ENCODE measurements around the gene PCBD2. TPM values are rescaled to one million over a fixed set of nuclear protein-coding genes. Genes with fewer than 3 reads are reported as not detected.

PCBD2 gene
- total RNA-seq, 1 experiment from 2014 or later = 17.6 TPM

DNA sequence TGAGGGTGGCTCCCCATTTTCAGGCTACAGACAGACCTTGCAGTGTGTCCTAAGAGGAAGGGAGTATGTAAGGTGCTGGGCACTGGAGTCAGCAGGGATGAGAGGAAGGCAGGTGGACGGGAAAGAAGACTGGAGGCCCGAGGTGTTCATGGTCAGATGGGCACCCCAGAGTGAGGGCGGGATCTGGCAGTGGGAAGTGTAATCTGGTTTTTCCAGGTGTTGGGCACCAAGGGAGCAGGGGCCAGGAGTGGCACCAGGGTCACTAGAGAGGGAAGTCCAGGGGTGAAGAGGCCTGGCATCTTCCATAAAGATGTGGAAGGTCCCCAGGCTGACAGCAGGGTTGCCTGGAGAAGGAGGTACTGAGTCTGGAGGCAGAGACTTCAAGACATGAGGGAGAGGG, 99.4 kb downstream of the PCBD2 start:
- POLR2A ChIA-PET (ENCODE audit: unreplicated experiment) = no interaction called here
- CTCF ChIA-PET = no interaction called here
- H3K79me2 ChIP-seq (ENCODE audit: low read depth) = no peaks in the 10 kb centered on the region
- no peaks in the 10 kb centered on the region for H3K9me2 ChIP-seq (ENCODE audit: insufficient read depth)
- intact Hi-C loops (cut with micrococcal nuclease; ENCODE audit: unreplicated experiment) = no loop called here
- no peaks in the 10 kb centered on the region; the same call in 1 of the 2 replicates for H3K9me3 ChIP-seq (ENCODE audit: insufficient read depth, low read depth)
- no peak for DNase-seq
- H3K4me1 ChIP-seq (replicated peaks; ENCODE audit: insufficient read depth) = no peaks in the 10 kb centered on the region
- no peak overlapping the region for H2AFZ ChIP-seq
- H3K4me2 ChIP-seq = no peak overlapping the region
- H3K36me3 ChIP-seq (ENCODE audit: low read depth) = no peaks in the 10 kb centered on the region
- no peak overlapping the region for H3K4me3 ChIP-seq
- no peak overlapping the region for H3K27ac ChIP-seq
- no peaks in the 10 kb centered on the region for H3F3A ChIP-seq (ENCODE audit: insufficient read depth, low read depth)
- BruUV-seq (replicated peaks) = no TSS peak
- no peak for TF ChIP-seq EZH2 (IDR thresholded peaks at IDR 0.05; ENCODE audit: low read depth)
- TF ChIP-seq, protein P1, sequence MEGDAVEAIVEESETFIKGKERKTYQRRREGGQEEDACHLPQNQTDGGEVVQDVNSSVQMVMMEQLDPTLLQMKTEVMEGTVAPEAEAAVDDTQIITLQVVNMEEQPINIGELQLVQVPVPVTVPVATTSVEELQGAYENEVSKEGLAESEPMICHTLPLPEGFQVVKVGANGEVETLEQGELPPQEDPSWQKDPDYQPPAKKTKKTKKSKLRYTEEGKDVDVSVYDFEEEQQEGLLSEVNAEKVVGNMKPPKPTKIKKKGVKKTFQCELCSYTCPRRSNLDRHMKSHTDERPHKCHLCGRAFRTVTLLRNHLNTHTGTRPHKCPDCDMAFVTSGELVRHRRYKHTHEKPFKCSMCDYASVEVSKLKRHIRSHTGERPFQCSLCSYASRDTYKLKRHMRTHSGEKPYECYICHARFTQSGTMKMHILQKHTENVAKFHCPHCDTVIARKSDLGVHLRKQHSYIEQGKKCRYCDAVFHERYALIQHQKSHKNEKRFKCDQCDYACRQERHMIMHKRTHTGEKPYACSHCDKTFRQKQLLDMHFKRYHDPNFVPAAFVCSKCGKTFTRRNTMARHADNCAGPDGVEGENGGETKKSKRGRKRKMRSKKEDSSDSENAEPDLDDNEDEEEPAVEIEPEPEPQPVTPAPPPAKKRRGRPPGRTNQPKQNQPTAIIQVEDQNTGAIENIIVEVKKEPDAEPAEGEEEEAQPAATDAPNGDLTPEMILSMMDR (conservative IDR thresholded peaks at IDR 0.05) = no peak
- H4K20me1 ChIP-seq (ENCODE audit: insufficient read depth) = no peaks in the 10 kb centered on the region
- H3K27me3 ChIP-seq (ENCODE audit: insufficient read depth, low read depth) = no peaks in the 10 kb centered on the region

DNA sequence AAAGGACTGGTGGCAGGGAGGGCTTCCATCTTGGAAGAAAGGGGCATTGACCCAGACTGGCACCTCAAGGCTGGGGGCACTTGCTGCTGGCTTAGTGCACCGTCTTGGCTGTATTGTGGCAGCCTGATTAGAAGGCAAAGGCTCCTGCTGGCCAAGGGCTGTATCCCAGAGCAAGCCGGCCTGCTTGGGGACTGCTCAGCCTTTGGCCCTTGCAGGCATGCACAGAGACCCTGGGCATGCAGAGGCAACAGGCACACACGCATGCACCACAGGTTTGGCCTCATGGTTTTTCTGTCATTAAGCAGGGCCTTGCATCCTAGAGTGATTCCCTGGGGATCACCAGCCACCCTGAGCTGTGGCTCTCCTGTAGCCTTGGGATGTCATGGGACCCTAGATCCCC, 100.1 kb downstream of the PCBD2 start:
- Histone ChIP-seq H3K4me1 (replicated peaks; ENCODE audit: insufficient read depth) (no peaks in the 10 kb centered on the region), H3K27me3 (ENCODE audit: insufficient read depth, low read depth) (no peaks in the 10 kb centered on the region), H3K9me2 (ENCODE audit: insufficient read depth) (no peaks in the 10 kb centered on the region), H3K4me2 (no peak overlapping the region), H3F3A (ENCODE audit: insufficient read depth, low read depth) (no peaks in the 10 kb centered on the region), H2AFZ (no peak overlapping the region), H3K79me2 (ENCODE audit: low read depth) (no peaks in the 10 kb centered on the region), H3K4me3 (no peak overlapping the region), H3K9me3 (ENCODE audit: insufficient read depth, low read depth) (no peaks in the 10 kb centered on the region; the same call in 1 of the 2 replicates), H3K27ac (no peak overlapping the region), H3K36me3 (ENCODE audit: low read depth) (no peaks in the 10 kb centered on the region), H4K20me1 (ENCODE audit: insufficient read depth) (no peaks in the 10 kb centered on the region)
- intact Hi-C loops (cut with micrococcal nuclease; ENCODE audit: unreplicated experiment) = no loop called here
- no peak for DNase-seq
- ChIA-PET POLR2A (ENCODE audit: unreplicated experiment) (no interaction called here), CTCF (no interaction called here)
- TF ChIP-seq EZH2 (IDR thresholded peaks at IDR 0.05; ENCODE audit: low read depth) = no peak
- TF ChIP-seq, protein P1 (conservative IDR thresholded peaks at IDR 0.05) = no peak
- BruUV-seq (replicated peaks) = no TSS peak

DNA sequence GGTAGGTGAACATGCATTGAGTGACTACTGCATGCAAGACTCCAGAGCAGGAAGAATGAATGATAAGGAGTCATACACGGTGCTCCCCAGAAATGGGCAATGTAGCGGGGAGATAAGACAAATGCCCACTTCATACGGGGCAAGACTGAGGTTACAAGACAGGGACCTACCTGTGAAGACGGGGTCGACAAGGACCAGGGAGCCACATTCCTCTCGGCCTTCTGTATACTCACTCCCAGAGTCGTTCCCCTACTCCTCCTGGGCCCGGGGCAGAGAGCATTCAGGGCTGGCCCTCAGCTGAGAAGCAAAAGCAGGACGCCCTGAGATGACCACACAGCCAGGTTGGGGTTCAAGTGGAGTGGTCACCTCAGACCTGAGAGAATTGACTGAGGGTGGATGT, 102.4 kb downstream of the PCBD2 start:
- no peaks in the 10 kb centered on the region; the same call in 1 of the 2 replicates for H3K9me3 ChIP-seq (ENCODE audit: insufficient read depth, low read depth)
- no peaks in the 10 kb centered on the region for H3K27me3 ChIP-seq (ENCODE audit: insufficient read depth, low read depth)
- TF ChIP-seq, protein P1 (conservative IDR thresholded peaks at IDR 0.05) = no peak
- TF ChIP-seq EZH2 (IDR thresholded peaks at IDR 0.05; ENCODE audit: low read depth) = no peak
- no peak overlapping the region for H3K4me3 ChIP-seq
- BruUV-seq (replicated peaks) = no TSS peak
- no peak overlapping the region for H3K27ac ChIP-seq
- H3K4me2 ChIP-seq = no peak overlapping the region
- POLR2A ChIA-PET (ENCODE audit: unreplicated experiment) = interaction anchor here (0.6 kb wide), 2 partner anchors 208 to 424 kb away, joined by 3 read pairs; no protein-coding TSS in a partner anchor
- H3K9me2 ChIP-seq (ENCODE audit: insufficient read depth) = no peaks in the 10 kb centered on the region
- H2AFZ ChIP-seq = no peak overlapping the region
- no peaks in the 10 kb centered on the region for H3F3A ChIP-seq (ENCODE audit: insufficient read depth, low read depth)
- no peaks in the 10 kb centered on the region for H4K20me1 ChIP-seq (ENCODE audit: insufficient read depth)
- H3K36me3 ChIP-seq (ENCODE audit: low read depth) = no peaks in the 10 kb centered on the region
- no peaks in the 10 kb centered on the region for H3K4me1 ChIP-seq (replicated peaks; ENCODE audit: insufficient read depth)
- DNase-seq = no peak
- intact Hi-C loops (cut with micrococcal nuclease; ENCODE audit: unreplicated experiment) = no loop called here
- CTCF ChIA-PET = no interaction called here
- no peaks in the 10 kb centered on the region for H3K79me2 ChIP-seq (ENCODE audit: low read depth)

Data from PC-9 (cell line).